Measurements from ENCODE around the gene DCTPP1. TPM values are rescaled to one million over a fixed set of nuclear protein-coding genes. Genes with fewer than 3 reads are reported as not detected.

DCTPP1 gene
- total and polyA plus RNA-seq, 2 donors (not counting 3 experiments of a cell fraction or from before 2014, with no cell fraction given), result 68.0 to 88.6 TPM

GRCh38 chr16:30445408-30446202, 15.8 kb upstream of the DCTPP1 start, which contains the start of gene SEPHS2:
Gene SEPHS2 (minus strand): TSS chr16:30445874. CDS start chr16:30445727, 147 bp downstream.
- BruUV-seq (replicated peaks), result TSS peak; percentile 56

More at GRCh38 chr16:30445408-30446202, 15.8 kb upstream of the DCTPP1 start, which contains the start of gene SEPHS2:
- FAIRE-seq, result peak; percentile 98
- Histone ChIP-seq H3K36me3 (ENCODE audit: control insufficient read depth in 2 of 2, extremely low read depth in 1 of 2, insufficient read depth in 2 of 2, low read length in 2 of 2) (no peaks in the 10 kb centered on the region), H2AFZ (ENCODE audit: low read depth, low read length) (peak within 1 kb of the TSS; percentile 80), H3K27ac (ENCODE audit: insufficient read depth, low read depth, low read length) (peak within 1 kb of the TSS; percentile 72), H4K20me1 (replicated peaks; ENCODE audit: control insufficient read depth, extremely low read depth, insufficient read depth, low read length) (no peaks in the 10 kb centered on the region), H3K9me3 (replicated peaks; ENCODE audit: control insufficient read depth, insufficient read depth, low read length) (no peaks in the 10 kb centered on the region), H3K9me1 (replicated peaks; ENCODE audit: control insufficient read depth, extremely low read depth, insufficient read depth, low read length) (no peaks in the 10 kb centered on the region), H3K4me2 (ENCODE audit: insufficient read depth, low read length) (peak within 1 kb of the TSS; percentile 57), H3K27me3 (ENCODE audit: control insufficient read depth in 2 of 2, insufficient read depth in 2 of 2, low read length in 2 of 2) (no peaks in the 10 kb centered on the region), H3K79me2 (ENCODE audit: control insufficient read depth, insufficient read depth, low read length) (peaks cover 12% of the 10 kb centered on the region), H3K4me3 (replicated peaks in 1 of 3; ENCODE audit: insufficient read depth in 1 of 3, low read depth in 1 of 3, low read length in 3 of 3) (peak within 1 kb of the TSS; percentile 57 to 79 (median 68)), H3K9ac (replicated peaks; ENCODE audit: extremely low read depth, insufficient read depth, low read length) (peak within 1 kb of the TSS; percentile 85), H3K4me1 (ENCODE audit: control insufficient read depth, extremely low read depth, insufficient read depth, low read length) (peaks cover 11% of the 10 kb centered on the region)
- ChIA-PET CTCF (interaction anchor here (1.7 to 2.5 kb wide), 2 partner anchors 16 to 28 kb away, joined by 7 to 15 read pairs; partner anchors contain the start of gene DCTPP1), POLR2A (interaction anchor here (0.6 to 1.0 kb wide), 2 partner anchors 126 to 248 kb away, joined by 3 read pairs; partner anchors contain the start of gene ZNF688)
- dilution Hi-C loops (cut with MboI; ENCODE audit: extremely low pct_ligation_motif_present, low sequenced_read_pairs) (no loop called here), intact Hi-C loops (cut with micrococcal nuclease) (loop anchor here (1.0 to 5.0 kb wide), 7 partner anchors 27 to 247 kb away; partner anchors contain the start of genes ZNF689 and ZNF747)
- TF ChIP-seq GATA2 (IDR thresholded peaks at IDR 0.05; ENCODE audit: insufficient read depth, insufficient read length, low read depth, low read length) (no peak), MYC (IDR thresholded peaks at IDR 0.05; ENCODE audit: low read depth, low read length) (no peak), POLR2AphosphoS5 (IDR thresholded peaks at IDR 0.05; ENCODE audit: insufficient read depth, low read depth, low read length) (peak; percentile 83), JUN (IDR thresholded peaks at IDR 0.05; ENCODE audit: borderline replicate concordance, insufficient read depth, insufficient read length, low read depth) (no peak), MAX (IDR thresholded peaks at IDR 0.05; ENCODE audit: insufficient read depth, insufficient read length) (peak; percentile 82), EZH2 (IDR thresholded peaks at IDR 0.05; ENCODE audit: borderline replicate concordance, low read depth, low read length, severe bottlenecking) (no peak), POLR2A (IDR thresholded peaks at IDR 0.05; ENCODE audit: low read depth, low read length) (peak; percentile 93), FOS (IDR thresholded peaks at IDR 0.05; ENCODE audit: borderline replicate concordance, insufficient read depth, low read length) (no peak), CTCF (IDR thresholded peaks at IDR 0.05; ENCODE audit: extremely low read depth in 1 of 2, insufficient read depth in 1 of 2, low read depth in 1 of 2, low read length in 2 of 2) (peak; percentile 29 to 53)
- peak; percentile 97 for DNase-seq (ENCODE audit: low read depth, low spot score)

Data from endothelial cell of umbilical vein (primary cell).